Nephron (organoid): ENCODE measurements around the gene PGP.

Experiments
- H3K27ac Mint-ChIP-seq, 3 experiments: 2 replicates each; pipeline ENCODE4 v1.8.0; 2020; ENCODE audit warnings: mixed read lengths in 3 of 3, mild to moderate bottlenecking in 2 of 3, moderate library complexity in 1 of 3
- H3K27me3 Mint-ChIP-seq: 2 replicates; pipeline ENCODE4 v1.8.0; 2021; ENCODE audit warnings: low read depth, mild to moderate bottlenecking, moderate library complexity, mixed read lengths
- H3K36me3 Mint-ChIP-seq: 2 replicates; pipeline ENCODE4 v1.8.0; 2020; ENCODE audit warnings: low read depth, mixed read lengths
- H3K4me1 Mint-ChIP-seq: 2 replicates; pipeline ENCODE4 v1.8.0; 2020; ENCODE audit warnings: mixed read lengths
- H3K4me3 Mint-ChIP-seq, 3 experiments: 2 replicates each; pipeline ENCODE4 v1.8.0; 2020; ENCODE audit warnings: mild to moderate bottlenecking in 3 of 3, mixed read lengths in 3 of 3, moderate library complexity in 2 of 3
- H3K9me3 Mint-ChIP-seq: 2 replicates; pipeline ENCODE4 v1.8.0; 2020; ENCODE audit warnings: mixed read lengths
- TF ChIP-seq, protein P1 (sequence below), 3 experiments: fragments of 200-600 bp; sonication (generic); IDR thresholded peaks; one replicate each; pipeline ENCODE4 v1.5.0; 2021; ENCODE audit warnings: antibody characterized with exemption in 3 of 3; ENCODE audit not compliant: unreplicated experiment in 3 of 3

PGP gene

DNA sequence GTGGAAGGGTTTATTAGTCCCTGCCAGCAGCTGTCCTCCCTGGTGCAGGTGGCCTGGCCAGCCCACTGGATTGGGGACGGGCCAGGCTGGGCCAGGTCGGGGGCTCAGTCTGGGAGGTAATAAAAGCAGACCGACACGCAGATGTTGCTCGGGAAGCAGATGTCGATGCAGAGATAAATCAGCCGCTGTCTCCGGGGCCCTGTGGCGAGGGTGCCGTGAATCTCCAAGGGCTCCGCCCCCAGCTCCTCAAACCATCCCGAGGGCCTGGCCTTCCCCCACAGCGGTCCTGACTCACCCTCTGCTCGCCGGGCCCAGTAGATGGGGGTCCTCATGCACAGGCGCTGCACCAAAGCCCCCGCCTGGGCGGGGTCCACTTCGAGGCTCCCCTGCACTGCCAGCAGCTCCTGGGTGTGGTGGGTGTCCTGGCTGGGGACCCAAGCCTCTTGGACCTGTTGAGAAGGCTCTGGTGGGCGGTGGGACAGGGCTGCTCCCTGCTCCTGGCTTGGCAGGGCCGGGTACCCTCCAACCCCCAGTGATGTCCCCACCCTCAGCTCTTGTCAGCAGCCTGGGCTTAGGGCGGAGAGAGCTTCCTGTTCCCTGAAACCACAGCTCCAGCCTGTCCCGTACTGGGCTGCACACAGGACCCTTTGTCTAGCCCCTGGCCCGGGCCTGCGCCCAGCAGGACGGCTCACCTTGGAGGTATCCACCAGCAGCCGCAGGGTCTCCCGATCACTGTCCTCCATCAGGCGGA is 5.2 kb downstream of the PGP start:
- Mint-ChIP-seq H3K4me1 (peaks cover 36% of the 10 kb centered on the region), H3K4me3 (no peak overlapping the region), H3K9me3 (no peaks in the 10 kb centered on the region), H3K27me3 (no peaks in the 10 kb centered on the region), H3K27ac (no peak overlapping the region), H3K36me3 (peaks cover 10% of the 10 kb centered on the region)
- TF ChIP-seq, protein P1, sequence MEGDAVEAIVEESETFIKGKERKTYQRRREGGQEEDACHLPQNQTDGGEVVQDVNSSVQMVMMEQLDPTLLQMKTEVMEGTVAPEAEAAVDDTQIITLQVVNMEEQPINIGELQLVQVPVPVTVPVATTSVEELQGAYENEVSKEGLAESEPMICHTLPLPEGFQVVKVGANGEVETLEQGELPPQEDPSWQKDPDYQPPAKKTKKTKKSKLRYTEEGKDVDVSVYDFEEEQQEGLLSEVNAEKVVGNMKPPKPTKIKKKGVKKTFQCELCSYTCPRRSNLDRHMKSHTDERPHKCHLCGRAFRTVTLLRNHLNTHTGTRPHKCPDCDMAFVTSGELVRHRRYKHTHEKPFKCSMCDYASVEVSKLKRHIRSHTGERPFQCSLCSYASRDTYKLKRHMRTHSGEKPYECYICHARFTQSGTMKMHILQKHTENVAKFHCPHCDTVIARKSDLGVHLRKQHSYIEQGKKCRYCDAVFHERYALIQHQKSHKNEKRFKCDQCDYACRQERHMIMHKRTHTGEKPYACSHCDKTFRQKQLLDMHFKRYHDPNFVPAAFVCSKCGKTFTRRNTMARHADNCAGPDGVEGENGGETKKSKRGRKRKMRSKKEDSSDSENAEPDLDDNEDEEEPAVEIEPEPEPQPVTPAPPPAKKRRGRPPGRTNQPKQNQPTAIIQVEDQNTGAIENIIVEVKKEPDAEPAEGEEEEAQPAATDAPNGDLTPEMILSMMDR (IDR thresholded peaks at IDR 0.05; ENCODE audit: unreplicated experiment in 3 of 3) = no peak

DNA sequence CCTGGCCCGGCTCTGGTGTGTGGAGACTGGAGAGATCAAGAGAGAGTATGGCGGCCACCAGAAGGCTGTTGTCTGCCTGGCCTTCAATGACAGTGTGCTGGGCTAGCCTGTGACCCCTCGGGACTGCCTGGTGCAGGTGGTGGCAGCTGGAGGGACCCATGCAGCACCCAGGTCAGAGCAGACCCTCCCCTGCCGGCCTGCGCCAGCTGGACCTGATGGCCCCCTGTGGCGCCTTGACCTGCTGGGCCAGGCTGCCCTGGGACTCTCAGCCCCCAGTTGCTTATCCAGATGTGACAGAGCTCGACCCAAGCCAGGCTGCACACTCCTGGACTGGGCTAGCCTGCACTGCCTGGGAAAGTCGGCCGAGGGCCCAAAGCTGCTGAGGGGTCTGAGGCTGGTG is 5.9 kb downstream of the PGP start:
- no peaks in the 10 kb centered on the region for H3K27me3 Mint-ChIP-seq
- no peak overlapping the region for H3K27ac Mint-ChIP-seq
- peaks cover 10% of the 10 kb centered on the region for H3K36me3 Mint-ChIP-seq
- H3K4me3 Mint-ChIP-seq = no peak overlapping the region
- H3K4me1 Mint-ChIP-seq = peaks cover 38% of the 10 kb centered on the region
- no peaks in the 10 kb centered on the region for H3K9me3 Mint-ChIP-seq
- TF ChIP-seq, protein P1 (IDR thresholded peaks at IDR 0.05; ENCODE audit: unreplicated experiment in 3 of 3) = no peak

DNA sequence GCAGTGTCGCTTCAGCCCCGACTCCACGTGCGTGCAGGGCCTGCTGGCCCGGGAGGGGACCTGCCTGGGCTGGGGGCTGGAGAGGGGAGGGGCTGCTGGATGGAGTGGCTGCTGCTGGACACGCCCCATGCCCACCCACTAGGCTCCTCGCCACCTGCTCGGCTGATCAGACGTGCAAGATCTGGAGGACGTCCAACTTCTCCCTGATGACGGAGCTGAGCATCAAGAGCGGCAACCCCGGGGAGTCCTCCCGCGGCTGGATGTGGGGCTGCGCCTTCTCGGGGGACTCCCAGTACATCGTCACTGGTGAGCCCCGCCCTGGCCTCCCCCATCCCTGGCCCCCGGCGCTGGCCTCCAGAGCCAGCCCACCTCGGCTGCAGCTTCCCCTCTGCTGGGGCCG is 6.3 kb downstream of the PGP start:
- Mint-ChIP-seq H3K4me3 (no peak overlapping the region), H3K27ac (no peak overlapping the region), H3K4me1 (peaks cover 34% of the 10 kb centered on the region), H3K36me3 (peaks cover 10% of the 10 kb centered on the region), H3K27me3 (peaks cover 3% of the 10 kb centered on the region), H3K9me3 (no peaks in the 10 kb centered on the region)
- TF ChIP-seq, protein P1 (IDR thresholded peaks at IDR 0.05; ENCODE audit: unreplicated experiment in 3 of 3) = no peak

DNA sequence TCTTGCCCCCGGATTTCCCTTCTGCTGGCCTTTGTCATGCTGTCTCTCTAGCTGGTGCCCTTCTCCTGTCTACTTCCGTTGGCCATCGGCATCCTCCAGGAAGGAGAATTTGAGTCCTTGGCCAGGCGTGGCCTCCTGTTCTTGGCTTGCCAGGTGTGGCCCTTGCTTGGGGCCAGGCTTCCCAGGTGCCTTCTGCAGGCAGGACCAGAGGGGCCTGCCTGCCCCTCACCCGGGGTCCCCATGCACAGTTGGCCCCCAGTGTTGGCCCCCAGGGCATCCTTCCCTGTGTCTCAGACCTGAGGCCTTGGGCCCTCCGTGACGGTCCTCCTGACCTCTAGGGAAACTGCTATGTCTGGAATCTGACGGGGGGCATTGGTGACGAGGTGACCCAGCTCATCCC is 6.8 kb downstream of the PGP start:
- Mint-ChIP-seq H3K27ac (peak overlapping the region; percentile 4 to 68 (median 30)), H3K4me1 (peaks cover 30% of the 10 kb centered on the region), H3K36me3 (peaks cover 10% of the 10 kb centered on the region), H3K9me3 (no peaks in the 10 kb centered on the region), H3K4me3 (peak overlapping the region; percentile 70 to 81 (median 78)), H3K27me3 (peaks cover 4% of the 10 kb centered on the region)
- TF ChIP-seq, protein P1 (IDR thresholded peaks at IDR 0.05; ENCODE audit: unreplicated experiment in 3 of 3) = no peak

DNA sequence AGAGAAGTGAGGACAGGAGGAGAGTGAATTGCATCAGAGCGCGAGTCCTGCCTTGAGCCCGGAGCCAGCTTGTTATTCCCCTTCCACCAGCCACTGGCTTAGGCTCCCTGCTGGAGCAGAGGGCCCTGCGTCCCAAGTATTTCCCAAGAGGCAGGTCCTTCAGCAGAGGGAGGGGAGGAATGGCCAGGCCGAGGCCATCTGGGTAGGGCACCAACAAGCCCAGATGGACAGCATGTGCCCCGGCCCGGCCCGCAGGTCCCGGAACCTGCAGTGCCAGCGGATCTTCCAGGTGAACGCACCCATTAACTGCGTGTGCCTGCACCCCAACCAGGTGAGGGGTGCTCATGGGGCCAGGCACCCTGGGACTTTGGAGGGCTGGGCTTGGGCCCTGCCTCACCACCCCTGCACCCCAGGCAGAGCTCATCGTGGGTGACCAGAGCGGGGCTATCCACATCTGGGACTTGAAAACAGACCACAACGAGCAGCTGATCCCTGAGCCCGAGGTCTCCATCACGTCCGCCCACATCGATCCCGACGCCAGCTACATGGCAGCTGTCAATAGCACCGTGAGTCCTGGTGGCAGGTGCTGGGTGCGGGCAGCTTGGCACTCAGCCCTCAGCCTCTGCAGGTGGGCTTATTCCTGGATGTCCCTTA is 7.7 kb downstream of the PGP start:
- H3K27ac Mint-ChIP-seq = peak overlapping the region in 2 of 3 experiments; percentile 39 to 68
- no peaks in the 10 kb centered on the region for H3K9me3 Mint-ChIP-seq
- H3K27me3 Mint-ChIP-seq = peaks cover 4% of the 10 kb centered on the region
- TF ChIP-seq, protein P1 (IDR thresholded peaks at IDR 0.05; ENCODE audit: unreplicated experiment in 3 of 3) = no peak
- H3K4me1 Mint-ChIP-seq = peaks cover 23% of the 10 kb centered on the region
- peak overlapping the region; percentile 82 to 88 (median 84) for H3K4me3 Mint-ChIP-seq
- peaks cover 10% of the 10 kb centered on the region for H3K36me3 Mint-ChIP-seq
